ENCODE measurements around the gene ATOH8.

ATOH8 gene

DNA sequence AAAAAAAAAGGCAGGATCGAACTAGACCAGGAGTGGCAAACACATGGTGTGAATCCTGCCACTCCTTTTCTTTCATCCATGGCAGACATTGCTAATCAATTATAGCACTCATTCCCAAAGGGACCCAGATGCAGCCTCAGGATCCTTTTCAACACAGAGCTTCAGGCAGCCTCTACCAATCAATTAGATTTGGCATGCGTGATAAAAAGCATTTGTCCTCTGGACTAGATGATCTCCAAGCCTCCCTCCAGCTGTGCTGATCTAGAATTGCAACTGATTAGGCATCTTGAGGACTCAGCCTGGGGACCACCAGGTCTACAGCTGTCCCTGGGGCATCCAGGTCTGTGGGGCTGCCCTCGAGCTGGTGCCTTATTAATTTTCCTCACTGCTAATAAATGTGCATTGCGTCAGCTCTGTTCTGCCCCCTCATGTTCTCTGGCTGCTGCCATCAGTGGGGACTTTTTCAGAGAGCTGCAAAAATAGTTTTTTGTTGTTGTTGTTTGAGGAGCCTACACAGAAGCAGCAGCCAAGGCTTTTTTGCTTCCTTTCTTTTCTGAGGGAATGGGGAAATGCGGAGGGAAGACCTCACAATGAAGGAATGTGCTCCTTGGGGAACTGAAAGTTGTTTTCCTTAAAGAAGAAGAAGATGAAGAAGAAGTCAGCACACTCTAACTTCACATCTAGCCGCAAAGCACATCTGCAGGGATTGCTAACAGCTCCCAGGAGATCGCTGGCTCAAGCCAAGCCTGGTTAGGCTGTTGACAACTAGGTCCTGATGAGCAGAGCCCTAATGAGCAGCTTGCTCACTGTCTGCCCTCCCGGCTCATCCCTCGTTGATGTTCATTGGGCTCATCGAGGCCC, 8.8 kb upstream of the ATOH8 start:
- no peaks in the 10 kb centered on the region for H3K9me3 ChIP-seq (ENCODE audit: insufficient read depth, low read length)
- H3K27me3 ChIP-seq (ENCODE audit: insufficient read depth, insufficient read length) = peaks cover 4% of the 10 kb centered on the region
- DNase-seq (ENCODE audit: low read depth, low spot score) = no peak
- peaks cover 9% of the 10 kb centered on the region for H3K4me1 ChIP-seq (ENCODE audit: insufficient read depth, insufficient read length)
- H3K4me3 ChIP-seq (ENCODE audit: insufficient read length, low read depth) = no peak overlapping the region
- TF ChIP-seq SUZ12 (IDR thresholded peaks at IDR 0.05; ENCODE audit: extremely low read depth, insufficient read depth, insufficient read length) (no peak), YY1 (IDR thresholded peaks at IDR 0.05; ENCODE audit: insufficient read depth, insufficient read length) (no peak), ZNF274 (IDR thresholded peaks at IDR 0.05; ENCODE audit: low read depth, low read length) (no peak)
- H3K36me3 ChIP-seq (ENCODE audit: insufficient read depth, insufficient read length, low read length) = no peaks in the 10 kb centered on the region
- no peak overlapping the region for H3K9ac ChIP-seq (ENCODE audit: insufficient read length, low read depth)

DNA sequence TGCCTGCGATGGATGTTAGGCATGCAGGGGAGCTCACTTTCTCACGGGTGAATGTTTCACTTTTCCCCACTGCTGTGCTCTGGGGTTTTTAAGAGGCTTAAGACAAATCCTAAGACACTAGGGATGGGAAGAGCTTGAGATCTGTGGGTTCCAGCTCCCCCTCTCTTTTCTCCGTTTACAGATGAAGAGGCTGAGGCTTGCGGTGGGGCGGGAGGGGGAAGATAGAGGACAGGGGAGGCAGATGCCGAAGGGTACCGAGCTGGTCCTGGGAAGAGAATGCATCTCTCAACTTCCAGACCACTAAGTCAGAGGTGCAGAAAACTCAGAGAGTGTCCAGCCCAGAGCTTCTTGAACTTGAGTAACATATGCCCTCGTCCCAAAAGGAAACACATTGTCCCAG, 8.2 kb upstream of the ATOH8 start:
- Histone ChIP-seq H3K4me3 (ENCODE audit: insufficient read length, low read depth) (no peak overlapping the region), H3K9me3 (ENCODE audit: insufficient read depth, low read length) (no peaks in the 10 kb centered on the region), H3K4me1 (ENCODE audit: insufficient read depth, insufficient read length) (peaks cover 9% of the 10 kb centered on the region), H3K27me3 (ENCODE audit: insufficient read depth, insufficient read length) (peaks cover 4% of the 10 kb centered on the region), H3K36me3 (ENCODE audit: insufficient read depth, insufficient read length, low read length) (no peaks in the 10 kb centered on the region), H3K9ac (ENCODE audit: insufficient read length, low read depth) (no peak overlapping the region)
- TF ChIP-seq ZNF274 (IDR thresholded peaks at IDR 0.05; ENCODE audit: low read depth, low read length) (no peak), SUZ12 (IDR thresholded peaks at IDR 0.05; ENCODE audit: extremely low read depth, insufficient read depth, insufficient read length) (no peak), YY1 (IDR thresholded peaks at IDR 0.05; ENCODE audit: insufficient read depth, insufficient read length) (no peak)
- no peak for DNase-seq (ENCODE audit: low read depth, low spot score)

DNA sequence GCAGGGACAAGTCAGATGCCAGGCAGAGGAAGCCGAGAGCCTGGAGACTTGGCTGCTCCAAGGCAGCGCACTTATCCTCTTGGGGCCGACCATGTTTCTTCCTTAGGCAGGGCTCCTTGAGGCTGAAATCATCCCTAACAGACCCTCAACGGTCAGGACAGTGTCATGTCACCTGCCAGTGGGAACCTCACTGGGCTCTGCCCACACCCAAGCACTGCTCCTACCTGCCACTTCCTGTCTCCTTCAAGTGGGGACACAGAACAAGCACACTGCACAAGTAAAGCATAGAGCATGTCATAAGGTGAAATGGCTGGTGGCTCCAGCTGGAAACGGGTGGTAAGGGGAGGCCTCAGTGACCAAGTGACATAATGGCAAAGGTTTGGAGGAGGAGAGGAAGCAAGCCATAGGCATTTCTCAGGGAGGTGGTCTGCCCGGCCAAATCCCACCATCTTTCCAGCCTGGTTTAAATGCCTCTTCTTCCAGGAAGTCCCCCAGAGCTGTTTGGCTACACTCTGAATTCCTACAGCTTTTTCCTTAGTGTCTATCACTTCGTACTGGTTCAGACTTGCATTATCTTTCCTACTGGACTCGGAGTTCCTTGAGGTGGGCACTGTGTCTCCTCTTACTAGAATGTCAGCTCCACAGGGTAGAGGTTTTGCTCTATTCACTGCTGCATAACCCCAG, 7.3 kb upstream of the ATOH8 start:
- no peaks in the 10 kb centered on the region for H3K9me3 ChIP-seq (ENCODE audit: insufficient read depth, low read length)
- no peak for DNase-seq (ENCODE audit: low read depth, low spot score)
- peaks cover 8% of the 10 kb centered on the region for H3K4me1 ChIP-seq (ENCODE audit: insufficient read depth, insufficient read length)
- peaks cover 11% of the 10 kb centered on the region for H3K27me3 ChIP-seq (ENCODE audit: insufficient read depth, insufficient read length)
- H3K9ac ChIP-seq (ENCODE audit: insufficient read length, low read depth) = no peak overlapping the region
- TF ChIP-seq ZNF274 (IDR thresholded peaks at IDR 0.05; ENCODE audit: low read depth, low read length) = no peak
- TF ChIP-seq YY1 (IDR thresholded peaks at IDR 0.05; ENCODE audit: insufficient read depth, insufficient read length) = no peak
- no peak for TF ChIP-seq SUZ12 (IDR thresholded peaks at IDR 0.05; ENCODE audit: extremely low read depth, insufficient read depth, insufficient read length)
- H3K36me3 ChIP-seq (ENCODE audit: insufficient read depth, insufficient read length, low read length) = no peaks in the 10 kb centered on the region
- H3K4me3 ChIP-seq (ENCODE audit: insufficient read length, low read depth) = no peak overlapping the region

DNA sequence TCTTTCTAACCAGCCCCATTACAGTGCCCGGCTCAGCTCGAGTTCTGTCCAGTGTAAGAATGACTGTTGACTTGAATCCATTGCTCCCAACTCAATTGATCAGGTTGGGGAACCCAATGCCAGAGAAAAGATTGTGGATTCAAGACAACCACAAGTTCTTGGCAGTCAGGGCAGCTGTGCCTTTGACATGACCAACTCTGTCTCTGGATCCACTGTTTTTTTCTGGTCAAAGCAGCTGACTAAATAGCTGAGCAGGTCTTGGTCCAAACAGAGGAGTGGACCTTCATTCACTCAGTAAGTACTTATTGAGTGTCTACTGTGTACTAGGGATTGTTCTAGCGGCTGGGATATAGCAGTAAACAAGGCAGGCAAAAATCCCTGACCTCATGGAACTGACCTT, 6.3 kb upstream of the ATOH8 start:
- Histone ChIP-seq H3K36me3 (ENCODE audit: insufficient read depth, insufficient read length, low read length) (no peaks in the 10 kb centered on the region), H3K27me3 (ENCODE audit: insufficient read depth, insufficient read length) (peaks cover 19% of the 10 kb centered on the region), H3K4me1 (ENCODE audit: insufficient read depth, insufficient read length) (peaks cover 5% of the 10 kb centered on the region), H3K9me3 (ENCODE audit: insufficient read depth, low read length) (no peaks in the 10 kb centered on the region), H3K9ac (ENCODE audit: insufficient read length, low read depth) (no peak overlapping the region), H3K4me3 (ENCODE audit: insufficient read length, low read depth) (no peak overlapping the region)
- TF ChIP-seq YY1 (IDR thresholded peaks at IDR 0.05; ENCODE audit: insufficient read depth, insufficient read length) (no peak), SUZ12 (IDR thresholded peaks at IDR 0.05; ENCODE audit: extremely low read depth, insufficient read depth, insufficient read length) (no peak), ZNF274 (IDR thresholded peaks at IDR 0.05; ENCODE audit: low read depth, low read length) (no peak)
- no peak for DNase-seq (ENCODE audit: low read depth, low spot score)

DNA sequence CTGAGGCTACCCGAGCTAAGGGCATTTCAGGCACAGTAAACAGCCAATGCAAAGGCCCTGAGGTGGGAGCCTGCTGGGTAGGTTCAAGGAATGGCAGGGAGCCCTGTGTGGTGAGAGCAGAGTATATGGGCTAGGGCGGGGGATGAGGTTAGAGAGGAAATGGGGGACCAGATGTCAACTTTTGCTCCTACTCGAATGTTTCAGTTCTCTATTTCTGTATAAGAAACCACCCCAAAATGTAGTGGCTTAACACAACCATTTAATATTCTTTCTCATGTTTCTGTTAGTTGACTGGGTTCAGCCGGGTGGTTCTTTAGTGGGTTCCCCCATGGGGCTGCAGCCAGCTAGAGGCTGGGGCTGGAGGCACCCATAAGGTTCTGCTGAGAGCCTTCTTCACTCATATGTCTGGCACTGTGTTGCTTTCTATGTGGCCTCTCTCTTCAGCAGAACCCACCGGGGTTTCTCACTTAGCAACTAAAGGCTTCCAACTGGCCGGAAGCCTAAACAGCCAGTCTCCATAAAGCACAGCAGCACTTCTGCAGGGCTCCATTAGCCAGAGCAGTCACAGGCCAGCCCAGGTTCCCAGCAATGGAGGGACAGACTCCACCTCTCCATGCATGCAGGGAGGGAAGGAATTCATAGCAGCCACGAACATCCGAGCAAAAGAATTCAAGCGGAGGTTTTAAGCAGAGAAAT, 5.6 kb upstream of the ATOH8 start:
- H3K4me1 ChIP-seq (ENCODE audit: insufficient read depth, insufficient read length) = peaks cover 5% of the 10 kb centered on the region
- no peak for TF ChIP-seq YY1 (IDR thresholded peaks at IDR 0.05; ENCODE audit: insufficient read depth, insufficient read length)

GRCh38 chr2:85748985-85749875, 4.6 kb upstream of the ATOH8 start:
- TF ChIP-seq SUZ12 (IDR thresholded peaks at IDR 0.05; ENCODE audit: extremely low read depth, insufficient read depth, insufficient read length) (no peak), ZNF274 (IDR thresholded peaks at IDR 0.05; ENCODE audit: low read depth, low read length) (no peak), YY1 (IDR thresholded peaks at IDR 0.05; ENCODE audit: insufficient read depth, insufficient read length) (no peak)
- DNase-seq (ENCODE audit: low read depth, low spot score) = no peak
- Histone ChIP-seq H3K9me3 (ENCODE audit: insufficient read depth, low read length) (no peaks in the 10 kb centered on the region), H3K9ac (ENCODE audit: insufficient read length, low read depth) (no peak overlapping the region), H3K4me3 (ENCODE audit: insufficient read length, low read depth) (no peak overlapping the region), H3K27me3 (ENCODE audit: insufficient read depth, insufficient read length) (peaks cover 32% of the 10 kb centered on the region), H3K4me1 (ENCODE audit: insufficient read depth, insufficient read length) (peaks cover 5% of the 10 kb centered on the region), H3K36me3 (ENCODE audit: insufficient read depth, insufficient read length, low read length) (no peaks in the 10 kb centered on the region)

More for the DNA sequence above, 5.6 kb upstream of the ATOH8 start:
- H3K9me3 ChIP-seq (ENCODE audit: insufficient read depth, low read length) = no peaks in the 10 kb centered on the region
- H3K36me3 ChIP-seq (ENCODE audit: insufficient read depth, insufficient read length, low read length) = no peaks in the 10 kb centered on the region
- DNase-seq (ENCODE audit: low read depth, low spot score) = no peak
- H3K9ac ChIP-seq (ENCODE audit: insufficient read length, low read depth) = no peak overlapping the region
- H3K4me3 ChIP-seq (ENCODE audit: insufficient read length, low read depth) = no peak overlapping the region
- H3K27me3 ChIP-seq (ENCODE audit: insufficient read depth, insufficient read length) = peaks cover 26% of the 10 kb centered on the region

Measured in NT2/D1 (cell line).